Naive thymus-derived CD4-positive, alpha-beta T cell (primary cell): ENCODE data around the gene CDK14. TPM values are rescaled to one million over a fixed set of nuclear protein-coding genes. Genes with fewer than 3 reads are reported as not detected.

ENCODE experiments used
- ATAC-seq: fragments of 150-1000 bp; cut with Tn5 transposase; 2 replicates; pipeline ENCODE4 v1.10.0; 2021; ENCODE audit warnings: mild to moderate bottlenecking, moderate library complexity
- CTCF ChIA-PET: fragments of 350-600 bp; sonication (Branson Sonifier 250); formaldehyde crosslinking; loops from one replicate; lab custom pipeline; 2021; ENCODE audit warnings: antibody characterized with exemption; lab: Charles Lee
- POLR2A ChIA-PET: fragments of 350-600 bp; sonication (Branson Sonifier 250); formaldehyde crosslinking; loops from one replicate; lab custom pipeline; 2021; ENCODE audit warnings: antibody characterized with exemption, inconsistent platforms; lab: Charles Lee
- DNase-seq, 9 donors: peaks; one replicate each; pipeline versions ENCODE4 v3.0.0 to v3.0.0-alpha.2; 2020 to 2022; ENCODE audit warnings: mixed read lengths in 1 of 9
- H3K27ac ChIP-seq: one replicate; pipeline ENCODE4 v1.7.0; 2013; ENCODE audit warnings: mild to moderate bottlenecking, low read depth, low read length, moderate library complexity
- H3K27me3 ChIP-seq, 2 donors: one replicate each; pipeline ENCODE4 v1.7.0; 2013; ENCODE audit warnings: low read length in 2 of 2, mild to moderate bottlenecking in 2 of 2, moderate library complexity in 2 of 2; ENCODE audit not compliant: control insufficient read depth in 2 of 2, insufficient read depth in 2 of 2
- H3K36me3 ChIP-seq, 3 experiments: 1 replicate in 2 of 3; 2 replicates in 1 of 3; pipeline ENCODE4 v1.7.0; 2013; ENCODE audit warnings: low read length in 3 of 3, mild to moderate bottlenecking in 3 of 3, moderate library complexity in 1 of 3; ENCODE audit not compliant: insufficient read depth in 3 of 3, control insufficient read depth in 2 of 3
- H3K4me1 ChIP-seq, 2 donors: one replicate each; pipeline ENCODE4 v1.7.0; 2013; ENCODE audit warnings: low read length in 2 of 2, mild to moderate bottlenecking in 2 of 2, moderate library complexity in 1 of 2; ENCODE audit not compliant: control insufficient read depth in 2 of 2, insufficient read depth in 2 of 2
- H3K4me3 ChIP-seq: 2 replicates; pipeline ENCODE4 v1.7.0; 2013; ENCODE audit warnings: mild to moderate bottlenecking, low read length
- H3K9me3 ChIP-seq, 3 experiments: 1 replicate in 2 of 3; 2 replicates in 1 of 3; pipeline ENCODE4 v1.7.0; 2013; ENCODE audit warnings: low read length in 3 of 3; ENCODE audit not compliant: control insufficient read depth in 2 of 3
- H3K27ac Mint-ChIP-seq, 9 donors: one replicate each; pipeline ENCODE4 v1.8.0; 2020 to 2022; ENCODE audit warnings: mixed read lengths in 9 of 9, mild to moderate bottlenecking in 8 of 9, moderate library complexity in 5 of 9, inconsistent platforms in 2 of 9
- H3K27me3 Mint-ChIP-seq, 5 donors: one replicate each; pipeline ENCODE4 v1.8.0; 2021 to 2022; ENCODE audit warnings: mixed read lengths in 5 of 5, mild to moderate bottlenecking in 1 of 5
- H3K36me3 Mint-ChIP-seq, 5 donors: one replicate each; pipeline ENCODE4 v1.8.0; 2020 to 2022; ENCODE audit warnings: mixed read lengths in 5 of 5, mild to moderate bottlenecking in 3 of 5, inconsistent platforms in 1 of 5
- H3K4me1 Mint-ChIP-seq, 7 donors: one replicate each; pipeline ENCODE4 v1.8.0; 2020 to 2022; ENCODE audit warnings: mixed read lengths in 7 of 7, mild to moderate bottlenecking in 3 of 7, inconsistent platforms in 1 of 7
- H3K4me3 Mint-ChIP-seq, 10 donors: one replicate each; pipeline ENCODE4 v1.8.0; 2020 to 2022; ENCODE audit warnings: mild to moderate bottlenecking in 10 of 10, mixed read lengths in 10 of 10, moderate library complexity in 6 of 10, inconsistent platforms in 2 of 10
- H3K9me3 Mint-ChIP-seq, 11 donors: one replicate each; pipeline ENCODE4 v1.8.0; 2020 to 2022; ENCODE audit warnings: mixed read lengths in 11 of 11, mild to moderate bottlenecking in 4 of 11, inconsistent platforms in 1 of 11, moderate library complexity in 1 of 11
- intact Hi-C, 2 donors: fragments of 100-400 bp; cut with micrococcal nuclease; formaldehyde crosslinking; loops; one replicate each; pipeline ENCODE4 v1.15.1; 2023
- polyA plus RNA-seq, 2 donors: library from polyadenylated mRNA; unstranded; fragments of 300-500 nt; fragmentation: Illumina TruSeq; gene quantifications; one replicate each; pipeline ENCODE4 v1.2.3, GENCODE V29; 2021
- total RNA-seq, 6 experiments: library from RNA in 5 of 6; stranded (reverse) in 5 of 6; gene quantifications; 1 replicate in 5 of 6; 2 replicates in 1 of 6; pipeline ENCODE4 v1.2.3 and lab custom pipeline; 2021 to 2026

The CDK14 gene
- total and polyA plus RNA-seq, 7 experiments from 2014 or later, result 0.05 to 9.9 (median 0.72) TPM; not detected in 1

DNA sequence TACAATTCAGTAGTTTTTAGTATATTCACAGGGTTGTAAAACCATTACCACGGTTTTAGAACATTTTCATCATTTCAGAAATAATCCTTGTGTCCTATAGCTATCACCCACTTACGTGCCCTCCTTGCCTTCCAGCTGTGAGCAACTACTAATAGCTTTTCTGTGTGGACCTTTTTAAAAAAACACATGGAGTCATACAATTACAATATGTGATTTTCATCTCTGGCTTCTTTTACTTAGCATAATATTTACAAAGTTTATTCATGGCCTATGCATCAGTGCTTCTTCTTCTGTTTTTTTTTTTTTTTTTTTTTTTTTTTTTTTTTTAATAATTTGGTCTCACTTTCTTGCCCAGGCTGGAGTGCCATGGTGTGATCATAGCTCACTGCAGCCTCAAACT lies 76.1 kb downstream of the CDK14 start:
- H3K9me3 Mint-ChIP-seq, result peaks cover 0 to 9% (median 0%) of the 10 kb centered on the region in 11 donors
- H3K9me3 ChIP-seq, result no peaks in the 10 kb centered on the region
- H3K4me1 Mint-ChIP-seq, result peaks cover 0 to 2% (median 0%) of the 10 kb centered on the region in 7 donors
- no peak overlapping the region for H3K27ac ChIP-seq
- POLR2A ChIA-PET, result no interaction called here
- no peak overlapping the region for H3K4me3 ChIP-seq
- no peaks in the 10 kb centered on the region for H3K36me3 ChIP-seq
- intact Hi-C loops, result no loop called here
- DNase-seq, result no peak
- H3K4me3 Mint-ChIP-seq, result no peak overlapping the region
- peaks cover 0 to 9% (median 5%) of the 10 kb centered on the region in 5 donors for H3K27me3 Mint-ChIP-seq
- no peaks in the 10 kb centered on the region for H3K36me3 Mint-ChIP-seq
- ATAC-seq, result no peak
- no peak overlapping the region for H3K27ac Mint-ChIP-seq
- H3K27me3 ChIP-seq, result no peaks in the 10 kb centered on the region
- CTCF ChIA-PET, result no interaction called here
- no peaks in the 10 kb centered on the region for H3K4me1 ChIP-seq

DNA sequence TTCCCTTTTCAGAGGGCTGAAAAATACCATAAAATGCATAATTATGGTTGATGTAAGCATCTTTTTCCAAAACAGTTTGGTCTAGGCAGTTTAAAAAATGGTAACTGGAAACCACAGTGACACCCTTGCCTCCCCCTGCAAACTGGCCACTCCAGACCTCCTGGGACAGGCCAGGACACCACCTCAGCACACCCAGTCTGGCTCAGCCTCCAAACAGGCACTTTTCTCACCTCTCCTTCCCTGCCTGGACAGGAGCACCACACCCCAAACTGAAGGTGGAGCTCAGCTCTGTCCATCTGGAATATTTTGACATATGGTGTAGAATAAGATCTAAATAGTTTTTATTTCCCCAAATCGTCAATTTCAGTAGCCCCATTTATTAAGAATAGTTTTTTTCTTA lies 78.5 kb downstream of the CDK14 start:
- H3K4me1 Mint-ChIP-seq, result peaks cover 0 to 2% (median 0%) of the 10 kb centered on the region in 7 donors
- peaks cover 0 to 10% (median 0%) of the 10 kb centered on the region in 11 donors for H3K9me3 Mint-ChIP-seq
- Histone ChIP-seq H3K9me3 (no peaks in the 10 kb centered on the region), H3K27me3 (no peaks in the 10 kb centered on the region), H3K36me3 (no peaks in the 10 kb centered on the region), H3K4me3 (no peak overlapping the region), H3K27ac (no peak overlapping the region), H3K4me1 (no peaks in the 10 kb centered on the region)
- no peak for ATAC-seq
- peaks cover 0 to 14% (median 0%) of the 10 kb centered on the region in 5 donors for H3K27me3 Mint-ChIP-seq
- H3K4me3 Mint-ChIP-seq, result no peak overlapping the region
- POLR2A ChIA-PET, result no interaction called here
- intact Hi-C loops, result no loop called here
- CTCF ChIA-PET, result no interaction called here
- no peaks in the 10 kb centered on the region for H3K36me3 Mint-ChIP-seq
- DNase-seq, result no peak
- no peak overlapping the region for H3K27ac Mint-ChIP-seq

- H3K4me1 ChIP-seq, result no peaks in the 10 kb centered on the region
- no peaks in the 10 kb centered on the region for H3K27me3 ChIP-seq
- CTCF ChIA-PET, result no interaction called here
- POLR2A ChIA-PET, result no interaction called here
- no peak overlapping the region for H3K27ac ChIP-seq
- ATAC-seq, result no peak
- Mint-ChIP-seq H3K27ac (no peak overlapping the region), H3K27me3 (peaks cover 0 to 14% (median 0%) of the 10 kb centered on the region in 5 donors), H3K36me3 (no peaks in the 10 kb centered on the region), H3K4me1 (peaks cover 0 to 2% (median 0%) of the 10 kb centered on the region in 7 donors), H3K9me3 (peaks cover 0 to 8% (median 0%) of the 10 kb centered on the region in 11 donors), H3K4me3 (no peak overlapping the region)
- intact Hi-C loops, result no loop called here
- H3K4me3 ChIP-seq, result no peak overlapping the region
- H3K36me3 ChIP-seq, result no peaks in the 10 kb centered on the region
- no peaks in the 10 kb centered on the region for H3K9me3 ChIP-seq
- no peak for DNase-seq
Measured at GRCh38 chr7:90675982-90676381, 79.9 kb downstream of the CDK14 start.

DNA sequence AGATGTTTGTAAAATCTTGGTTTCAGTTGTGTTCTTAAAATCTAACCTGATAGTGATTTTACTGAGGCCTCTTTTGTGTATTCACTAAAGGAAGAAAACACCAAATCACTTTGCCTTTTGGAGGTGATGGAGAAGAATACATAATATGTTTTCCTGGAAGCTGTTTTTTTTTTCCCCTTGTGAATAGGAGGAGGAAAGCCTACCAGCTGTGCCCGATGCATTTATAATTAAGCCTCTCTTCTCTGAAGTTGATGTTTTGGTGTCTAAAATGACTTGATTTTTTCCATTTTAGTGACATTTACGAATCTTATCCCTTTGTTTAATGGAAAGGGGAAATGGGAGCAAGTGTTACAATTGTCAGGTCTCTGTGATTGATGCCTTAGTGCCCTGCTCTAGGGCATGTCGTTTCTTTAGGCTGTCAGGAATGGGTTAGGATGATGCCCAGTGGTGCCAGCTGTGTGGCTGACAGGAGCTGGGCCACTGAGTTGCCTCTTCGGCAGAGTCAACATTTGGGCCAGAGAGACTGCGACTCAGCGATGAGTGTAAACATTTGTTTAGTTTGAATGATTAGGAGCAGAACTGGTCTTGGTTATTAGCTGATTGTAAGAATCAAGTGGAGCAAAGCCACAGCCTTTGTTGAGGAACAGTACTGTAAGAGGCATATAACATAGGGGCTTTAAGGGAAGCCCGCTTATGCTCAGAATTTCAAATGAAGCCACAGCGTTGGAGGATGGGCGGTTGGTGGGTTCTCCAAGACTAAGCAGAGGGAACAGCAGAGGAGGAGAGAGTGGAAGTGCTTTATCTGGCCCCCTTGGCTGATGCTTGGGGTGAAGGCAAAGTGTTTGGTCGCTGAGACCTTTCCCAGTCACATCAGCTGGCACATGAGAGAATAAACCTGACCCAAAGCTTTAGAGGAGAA lies 81.6 kb downstream of the CDK14 start:
- DNase-seq (no peak), ATAC-seq (no peak)
- H3K4me1 ChIP-seq, result no peaks in the 10 kb centered on the region
- H3K4me1 Mint-ChIP-seq, result peaks cover 0 to 2% (median 0%) of the 10 kb centered on the region in 7 donors
- intact Hi-C loops, result no loop called here
- peaks cover 0 to 14% (median 0%) of the 10 kb centered on the region in 5 donors for H3K27me3 Mint-ChIP-seq
- H3K27ac ChIP-seq, result no peak overlapping the region
- ChIA-PET POLR2A (no interaction called here), CTCF (no interaction called here)
- no peaks in the 10 kb centered on the region for H3K27me3 ChIP-seq
- H3K4me3 ChIP-seq, result no peak overlapping the region
- no peak overlapping the region for H3K27ac Mint-ChIP-seq
- no peaks in the 10 kb centered on the region for H3K9me3 ChIP-seq
- H3K9me3 Mint-ChIP-seq, result peaks cover 0 to 8% (median 0%) of the 10 kb centered on the region in 11 donors
- H3K36me3 ChIP-seq, result no peaks in the 10 kb centered on the region
- H3K36me3 Mint-ChIP-seq, result no peaks in the 10 kb centered on the region
- no peak overlapping the region for H3K4me3 Mint-ChIP-seq

- Mint-ChIP-seq H3K27ac (no peak overlapping the region), H3K4me3 (no peak overlapping the region), H3K4me1 (peaks cover 0 to 2% (median 0%) of the 10 kb centered on the region in 7 donors), H3K27me3 (peaks cover 0 to 14% (median 0%) of the 10 kb centered on the region in 5 donors), H3K9me3 (peaks cover 0 to 8% (median 0%) of the 10 kb centered on the region in 11 donors), H3K36me3 (no peaks in the 10 kb centered on the region)
- Histone ChIP-seq H3K4me3 (no peak overlapping the region), H3K4me1 (no peaks in the 10 kb centered on the region), H3K9me3 (no peaks in the 10 kb centered on the region), H3K27ac (no peak overlapping the region), H3K36me3 (no peaks in the 10 kb centered on the region), H3K27me3 (no peaks in the 10 kb centered on the region)
- intact Hi-C loops, result no loop called here
- ChIA-PET POLR2A (no interaction called here), CTCF (no interaction called here)
- no peak for ATAC-seq
- DNase-seq, result no peak
Measured at GRCh38 chr7:90678986-90679385, 82.9 kb downstream of the CDK14 start.

DNA sequence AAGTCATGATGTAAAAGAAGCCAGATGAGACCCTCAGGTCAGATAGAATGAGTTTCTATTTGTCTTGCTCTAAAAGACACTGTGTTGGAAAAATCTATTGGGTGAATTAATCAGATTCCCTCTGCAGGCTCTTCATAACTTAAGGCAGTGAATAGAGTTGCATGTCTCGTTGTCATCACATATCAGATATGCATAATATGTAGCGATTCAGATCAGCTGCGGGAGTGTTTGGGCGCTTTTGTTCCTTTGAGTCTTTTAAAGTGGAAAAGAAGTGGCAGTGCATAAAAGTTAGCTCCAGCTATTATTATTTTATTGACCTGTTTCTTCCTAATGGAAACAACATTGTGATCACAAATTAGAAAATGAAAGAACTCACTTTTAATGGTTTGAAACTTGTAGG lies 84.4 kb downstream of the CDK14 start:
- intact Hi-C loops, result no loop called here
- H3K9me3 ChIP-seq, result no peaks in the 10 kb centered on the region
- no peak overlapping the region for H3K4me3 ChIP-seq
- ATAC-seq, result no peak
- peaks cover 0 to 8% (median 0%) of the 10 kb centered on the region in 11 donors for H3K9me3 Mint-ChIP-seq
- no peak overlapping the region for H3K27ac ChIP-seq
- no peaks in the 10 kb centered on the region for H3K36me3 ChIP-seq
- no peaks in the 10 kb centered on the region for H3K27me3 ChIP-seq
- ChIA-PET CTCF (no interaction called here), POLR2A (no interaction called here)
- no peaks in the 10 kb centered on the region for H3K36me3 Mint-ChIP-seq
- no peaks in the 10 kb centered on the region for H3K4me1 ChIP-seq
- H3K27me3 Mint-ChIP-seq, result peaks cover 0 to 18% (median 0%) of the 10 kb centered on the region in 5 donors
- H3K4me3 Mint-ChIP-seq, result no peak overlapping the region
- DNase-seq, result no peak
- no peak overlapping the region for H3K27ac Mint-ChIP-seq
- peaks cover 0 to 2% (median 0%) of the 10 kb centered on the region in 7 donors for H3K4me1 Mint-ChIP-seq
